Trophoblast cell (in vitro differentiated cells and primary cell): ENCODE data around the gene ZNF574. TPM values are rescaled to one million over a fixed set of nuclear protein-coding genes. Genes with fewer than 3 reads are reported as not detected.

Source experiments
- DNase-seq, 2 donors: peaks; one replicate each; pipeline ENCODE4 v3.0.0-alpha.2; 2016
- H2AFZ ChIP-seq: 2 replicates; pipeline ENCODE4 v1.6.1; 2013; ENCODE audit warnings: low read length, moderate library complexity, mild to moderate bottlenecking; ENCODE audit not compliant: insufficient read depth, poor library complexity
- H2AK5ac ChIP-seq: 2 replicates; pipeline ENCODE4 v1.6.1; 2013; ENCODE audit warnings: mild to moderate bottlenecking, low read length
- H2BK120ac ChIP-seq: 2 replicates; pipeline ENCODE4 v1.6.1; 2013; ENCODE audit warnings: low read length, mild to moderate bottlenecking, moderate library complexity; ENCODE audit not compliant: insufficient read depth, poor library complexity
- H2BK12ac ChIP-seq: 2 replicates; pipeline ENCODE4 v1.6.1; 2013; ENCODE audit warnings: mild to moderate bottlenecking, low read length, moderate library complexity
- H2BK5ac ChIP-seq: 2 replicates; pipeline ENCODE4 v1.6.1; 2013; ENCODE audit warnings: low read length, low read depth, moderate library complexity, mild to moderate bottlenecking; ENCODE audit not compliant: poor library complexity
- H3K14ac ChIP-seq: 2 replicates; pipeline ENCODE4 v1.6.1; 2013; ENCODE audit warnings: mild to moderate bottlenecking, low read length
- H3K18ac ChIP-seq: 2 replicates; pipeline ENCODE4 v1.6.1; 2013; ENCODE audit warnings: mild to moderate bottlenecking, low read length
- H3K23ac ChIP-seq: 2 replicates; pipeline ENCODE4 v1.6.1; 2013; ENCODE audit warnings: low read length
- H3K27ac ChIP-seq: 2 replicates; pipeline ENCODE4 v1.5.1; 2013; ENCODE audit warnings: low read depth, mild to moderate bottlenecking, inconsistent platforms, low read length, moderate library complexity
- H3K27me3 ChIP-seq: 2 replicates; pipeline ENCODE4 v1.6.1; 2013; ENCODE audit warnings: inconsistent platforms, mild to moderate bottlenecking, low read length, moderate library complexity; ENCODE audit not compliant: insufficient read depth
- H3K36me3 ChIP-seq, 2 experiments: 1 replicate in 1 of 2; 2 replicates in 1 of 2; pipeline ENCODE4 v1.6.1; 2013; ENCODE audit warnings: low read length in 2 of 2, mild to moderate bottlenecking in 2 of 2, moderate library complexity in 1 of 2; ENCODE audit not compliant: insufficient read depth in 2 of 2, control insufficient read depth in 1 of 2
- H3K4ac ChIP-seq: 2 replicates; pipeline ENCODE4 v1.6.1; 2013; ENCODE audit warnings: low read depth, mild to moderate bottlenecking, low read length, moderate library complexity
- H3K4me1 ChIP-seq, 2 experiments: 1 replicate in 1 of 2; 2 replicates in 1 of 2; pipeline ENCODE4 v1.6.1; 2013; ENCODE audit warnings: low read length in 2 of 2, mild to moderate bottlenecking in 2 of 2, moderate library complexity in 1 of 2; ENCODE audit not compliant: insufficient read depth in 2 of 2, control insufficient read depth in 1 of 2
- H3K4me2 ChIP-seq: 2 replicates; pipeline ENCODE4 v1.6.1; 2013; ENCODE audit warnings: inconsistent platforms, mild to moderate bottlenecking, low read length, moderate library complexity
- H3K4me3 ChIP-seq: 2 replicates; pipeline ENCODE4 v1.5.1; 2013; ENCODE audit warnings: mild to moderate bottlenecking, low read depth, low read length, inconsistent platforms
- H3K79me1 ChIP-seq: one replicate; pipeline ENCODE4 v1.6.1; 2013; ENCODE audit warnings: low read length
- H3K79me2 ChIP-seq: 2 replicates; pipeline ENCODE4 v1.6.1; 2013; ENCODE audit warnings: low read length, mild to moderate bottlenecking; ENCODE audit not compliant: control insufficient read depth, insufficient read depth, poor library complexity
- H3K9ac ChIP-seq: 2 replicates; pipeline ENCODE4 v1.6.1; 2013; ENCODE audit warnings: mild to moderate bottlenecking, low read length
- H3K9me3 ChIP-seq: 2 replicates; pipeline ENCODE4 v1.6.1; 2013; ENCODE audit warnings: low read depth, mild to moderate bottlenecking, control low read depth, inconsistent platforms, low read length; ENCODE audit not compliant: insufficient read depth
- H4K12ac ChIP-seq: 2 replicates; pipeline ENCODE4 v1.6.1; 2013; ENCODE audit warnings: low read depth, mild to moderate bottlenecking, low read length, moderate library complexity
- H4K8ac ChIP-seq: 2 replicates; pipeline ENCODE4 v1.6.1; 2013; ENCODE audit warnings: low read depth, mild to moderate bottlenecking, low read length, moderate library complexity
- H4K91ac ChIP-seq: one replicate; pipeline ENCODE4 v1.6.1; 2013; ENCODE audit warnings: low read depth, mild to moderate bottlenecking, low read length, moderate library complexity
- WGBS: extraction: QIAGEN DNeasy Blood & Tissue Kit; methylation state at CpG from one replicate; pipeline ENCODE4 v1.1.7; 2013; ENCODE audit warnings: missing lambda C conversion rate; ENCODE audit not compliant: insufficient read length, insufficient coverage; ENCODE audit errors: extremely low coverage; 5-methylcytosine and 5-hydroxymethylcytosine counted together
- polyA plus RNA-seq: library from polyadenylated mRNA; stranded (reverse); fragments of 200-250 nt; gene quantifications from 2 replicates; pipeline ENCODE4 v1.2.3, GENCODE V29; 2013

The ZNF574 gene, protein sequence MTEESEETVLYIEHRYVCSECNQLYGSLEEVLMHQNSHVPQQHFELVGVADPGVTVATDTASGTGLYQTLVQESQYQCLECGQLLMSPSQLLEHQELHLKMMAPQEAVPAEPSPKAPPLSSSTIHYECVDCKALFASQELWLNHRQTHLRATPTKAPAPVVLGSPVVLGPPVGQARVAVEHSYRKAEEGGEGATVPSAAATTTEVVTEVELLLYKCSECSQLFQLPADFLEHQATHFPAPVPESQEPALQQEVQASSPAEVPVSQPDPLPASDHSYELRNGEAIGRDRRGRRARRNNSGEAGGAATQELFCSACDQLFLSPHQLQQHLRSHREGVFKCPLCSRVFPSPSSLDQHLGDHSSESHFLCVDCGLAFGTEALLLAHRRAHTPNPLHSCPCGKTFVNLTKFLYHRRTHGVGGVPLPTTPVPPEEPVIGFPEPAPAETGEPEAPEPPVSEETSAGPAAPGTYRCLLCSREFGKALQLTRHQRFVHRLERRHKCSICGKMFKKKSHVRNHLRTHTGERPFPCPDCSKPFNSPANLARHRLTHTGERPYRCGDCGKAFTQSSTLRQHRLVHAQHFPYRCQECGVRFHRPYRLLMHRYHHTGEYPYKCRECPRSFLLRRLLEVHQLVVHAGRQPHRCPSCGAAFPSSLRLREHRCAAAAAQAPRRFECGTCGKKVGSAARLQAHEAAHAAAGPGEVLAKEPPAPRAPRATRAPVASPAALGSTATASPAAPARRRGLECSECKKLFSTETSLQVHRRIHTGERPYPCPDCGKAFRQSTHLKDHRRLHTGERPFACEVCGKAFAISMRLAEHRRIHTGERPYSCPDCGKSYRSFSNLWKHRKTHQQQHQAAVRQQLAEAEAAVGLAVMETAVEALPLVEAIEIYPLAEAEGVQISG
- polyA plus RNA-seq, result 9.1 and 9.8 TPM in 2 replicates

DNA sequence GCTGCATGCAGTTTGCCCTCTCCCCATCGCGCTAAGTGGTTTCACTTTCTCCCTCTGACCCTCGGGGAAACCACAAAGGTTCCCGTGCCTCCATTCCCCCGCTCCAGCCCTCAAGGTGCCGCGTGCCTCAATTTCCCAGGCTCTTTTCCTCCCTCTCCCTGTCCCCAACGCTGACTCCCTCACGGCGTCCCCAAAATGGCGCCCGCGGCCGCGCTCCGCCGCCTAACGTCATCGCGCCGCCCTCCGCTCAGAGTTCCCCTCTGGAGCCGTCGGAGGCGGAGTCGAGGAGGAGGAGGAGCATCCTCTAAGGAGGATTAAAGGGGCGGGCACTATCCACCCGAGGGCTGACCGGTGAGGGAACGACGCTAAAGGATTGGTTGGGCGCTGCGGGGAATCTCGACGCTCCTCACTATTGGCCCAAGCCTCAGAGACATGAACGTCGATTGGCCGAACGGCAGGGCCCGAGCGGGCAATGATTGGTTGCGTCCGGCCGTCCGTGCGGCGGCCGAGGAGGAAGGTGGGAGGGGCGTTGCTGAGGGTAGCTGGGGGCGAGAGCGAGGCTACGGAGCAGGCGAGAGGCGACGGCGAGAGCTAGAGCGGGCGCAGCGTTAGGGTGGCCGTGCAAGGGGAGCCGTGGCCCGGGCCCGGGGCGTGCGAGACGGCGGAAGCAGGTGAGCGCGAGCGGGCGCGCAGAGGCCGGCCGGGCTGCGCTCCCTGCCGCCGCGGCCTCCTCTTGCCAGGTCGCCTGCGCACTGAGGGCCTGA lies at the start of gene ZNF574:
Gene ZNF574, plus strand, starts transcription at position 551 of the 764 bp plus-strand sequence. CDS start 2,441 bp downstream, outside the sequence.
- H2BK120ac ChIP-seq, result peak within 1 kb of the TSS; percentile 79
- peaks cover 10 to 22% of the 10 kb centered on the region in 2 experiments for H3K4me1 ChIP-seq
- H3K79me2 ChIP-seq, result peaks cover 17% of the 10 kb centered on the region
- peak within 1 kb of the TSS; percentile 96 for H4K8ac ChIP-seq
- peak within 1 kb of the TSS; percentile 65 for H2BK5ac ChIP-seq
- H2AFZ ChIP-seq, result peak within 1 kb of the TSS; percentile 68
- peak within 1 kb of the TSS; percentile 97 for H3K9ac ChIP-seq
- peak within 1 kb of the TSS; percentile 91 for H4K12ac ChIP-seq
- H3K4me3 ChIP-seq, result peak within 1 kb of the TSS; percentile 97
- H3K27me3 ChIP-seq, result no peaks in the 10 kb centered on the region
- peak within 1 kb of the TSS; percentile 97 for H3K4ac ChIP-seq
- no peak within 1 kb of the TSS for H3K23ac ChIP-seq
- H3K9me3 ChIP-seq, result no peaks in the 10 kb centered on the region
- H3K27ac ChIP-seq, result peak within 1 kb of the TSS; percentile 80
- peak within 1 kb of the TSS; percentile 91 for H3K4me2 ChIP-seq
- H3K79me1 ChIP-seq, result peaks cover 12% of the 10 kb centered on the region
- H3K36me3 ChIP-seq, result peaks cover 25 to 27% of the 10 kb centered on the region in 2 experiments
- peak within 1 kb of the TSS; percentile 45 for H2AK5ac ChIP-seq
- H3K14ac ChIP-seq, result peak within 1 kb of the TSS; percentile 88
- DNase-seq, result peak; percentile 100
- no peak within 1 kb of the TSS for H2BK12ac ChIP-seq
- peak within 1 kb of the TSS; percentile 86 for H3K18ac ChIP-seq
- no CpG with 5 or more reads among the region's 80 CpGs for WGBS
- H4K91ac ChIP-seq, result peak within 1 kb of the TSS; percentile 92

DNA sequence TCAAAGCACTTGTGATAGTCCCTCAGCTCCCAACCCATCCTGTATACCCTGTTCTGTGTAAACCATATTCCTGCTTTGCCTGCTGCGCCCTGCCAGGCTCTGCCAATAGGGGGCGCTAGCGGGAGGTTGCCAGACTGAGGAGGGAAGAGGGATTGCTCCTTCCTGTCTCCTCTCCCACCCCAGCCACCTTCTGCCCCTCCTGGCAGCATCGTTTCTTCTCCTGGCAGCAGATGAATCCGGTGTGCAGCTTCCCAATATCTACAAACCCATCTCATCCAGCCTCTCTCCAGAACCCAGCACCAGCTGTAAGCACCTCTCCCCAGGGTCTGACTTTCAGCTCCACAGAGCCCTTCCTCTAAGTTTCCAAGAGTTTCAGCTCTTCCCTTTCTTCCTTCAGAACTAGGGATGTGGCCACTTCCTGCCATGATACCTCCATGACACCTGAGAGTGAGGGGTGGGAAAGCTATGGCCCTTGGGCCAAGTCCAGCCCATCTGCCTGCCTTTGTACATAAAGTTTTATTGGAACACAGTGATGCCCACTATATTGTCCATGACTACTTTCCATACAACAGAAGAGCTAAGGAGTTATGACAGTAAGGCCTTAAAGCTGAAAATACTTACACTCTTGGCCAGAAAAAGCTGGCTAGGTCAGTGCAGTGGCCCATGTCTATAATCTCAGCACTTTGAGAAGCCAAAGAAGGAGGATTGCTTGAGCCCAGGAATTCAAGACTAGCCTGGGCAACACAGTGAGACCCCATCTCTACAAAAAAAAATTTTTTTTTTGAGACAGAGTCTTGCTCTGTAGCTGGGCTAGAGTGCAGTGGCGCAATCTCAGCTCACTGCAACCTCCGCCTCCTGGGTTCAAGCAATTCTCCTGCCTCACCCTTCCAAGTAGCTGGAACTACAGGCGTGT lies 47.4 kb upstream of the ZNF574 start:
- H3K23ac ChIP-seq, result no peak overlapping the region
- H3K18ac ChIP-seq, result no peak overlapping the region
- no peak overlapping the region for H4K91ac ChIP-seq
- peaks cover 2% of the 10 kb centered on the region for H3K9me3 ChIP-seq
- H3K4me2 ChIP-seq, result no peak overlapping the region
- H3K4ac ChIP-seq, result no peak overlapping the region
- no peaks in the 10 kb centered on the region for H3K79me2 ChIP-seq
- H3K36me3 ChIP-seq, result no peaks in the 10 kb centered on the region
- H4K8ac ChIP-seq, result no peak overlapping the region
- no peak overlapping the region for H3K14ac ChIP-seq
- H3K4me3 ChIP-seq, result no peak overlapping the region
- no peak overlapping the region for H2BK12ac ChIP-seq
- no peak overlapping the region for H3K27ac ChIP-seq
- no peak overlapping the region for H2BK120ac ChIP-seq
- H3K4me1 ChIP-seq, result peaks cover 8 to 9% of the 10 kb centered on the region in 2 experiments
- no peak overlapping the region for H2AFZ ChIP-seq
- no peak for DNase-seq
- H3K9ac ChIP-seq, result no peak overlapping the region
- H2BK5ac ChIP-seq, result no peak overlapping the region
- no CpG with 5 or more reads among the region's 8 CpGs for WGBS
- no peaks in the 10 kb centered on the region for H3K79me1 ChIP-seq
- no peak overlapping the region for H4K12ac ChIP-seq
- H3K27me3 ChIP-seq, result no peaks in the 10 kb centered on the region
- no peak overlapping the region for H2AK5ac ChIP-seq

GRCh38 chr19:42030645-42031440 lies 45.1 kb upstream of the ZNF574 start:
- no peak for DNase-seq
- WGBS, result no CpG with 5 or more reads among the region's 7 CpGs

More at GRCh38 chr19:42030645-42031440, 45.1 kb upstream of the ZNF574 start:
- Histone ChIP-seq H3K14ac (no peak overlapping the region), H3K27me3 (no peaks in the 10 kb centered on the region), H4K12ac (no peak overlapping the region), H2BK120ac (no peak overlapping the region), H3K4me1 (no peaks in the 10 kb centered on the region), H3K27ac (no peak overlapping the region), H2BK12ac (no peak overlapping the region), H3K4ac (no peak overlapping the region), H3K4me2 (no peak overlapping the region), H3K36me3 (no peaks in the 10 kb centered on the region), H3K4me3 (no peak overlapping the region), H3K18ac (no peak overlapping the region), H2AK5ac (no peak overlapping the region), H2AFZ (no peak overlapping the region), H3K23ac (no peak overlapping the region), H4K91ac (no peak overlapping the region), H3K9me3 (no peaks in the 10 kb centered on the region), H3K79me1 (no peaks in the 10 kb centered on the region), H2BK5ac (no peak overlapping the region), H3K79me2 (no peaks in the 10 kb centered on the region), H4K8ac (no peak overlapping the region), H3K9ac (no peak overlapping the region)
